H1 (cell line): ENCODE data around the gene SLX4IP. TPM values are rescaled to one million over a fixed set of nuclear protein-coding genes. Genes with fewer than 3 reads are reported as not detected.

Experiments
- CTCF ChIA-PET: fragments of 300-600 bp; sonication (Branson Sonifier 250); formaldehyde crosslinking; loops from one replicate; lab custom pipeline; 2021; ENCODE audit not compliant: partially characterized antibody; lab: Charles Lee
- POLR2A ChIA-PET: fragments of 300-600 bp; sonication (Branson Sonifier 250); formaldehyde crosslinking; loops from one replicate; lab custom pipeline; 2021; ENCODE audit warnings: inconsistent platforms; ENCODE audit not compliant: partially characterized antibody; lab: Charles Lee
- DNase-seq, 2 experiments: peaks; one replicate each; pipeline versions ENCODE4 v3.0.0 to v3.0.0-alpha.2; 2010 to 2022; ENCODE audit warnings: low spot score in 2 of 2, low read depth in 1 of 2, mixed read lengths in 1 of 2
- FAIRE-seq: peaks from 2 replicates; lab custom pipeline; 2011; peaks lifted over from hg19 to GRCh38; lab: Jason Lieb, UNC
- H2AFZ ChIP-seq: 2 replicates; pipeline ENCODE4 v1.8.1; 2012; ENCODE audit warnings: low read length, inconsistent platforms
- H2AK5ac ChIP-seq: 2 replicates; pipeline ENCODE4 v1.6.1; 2013; ENCODE audit warnings: low read depth, low read length
- H2BK120ac ChIP-seq: replicated peaks from 2 replicates; pipeline ENCODE3; 2013; ENCODE audit warnings: low read depth, low read length, inconsistent platforms
- H2BK12ac ChIP-seq: 2 replicates; pipeline ENCODE4 v1.6.1; 2013; ENCODE audit warnings: low read depth, low read length
- H2BK15ac ChIP-seq: 2 replicates; pipeline ENCODE4 v1.6.1; 2013; ENCODE audit warnings: low read length
- H2BK20ac ChIP-seq: 2 replicates; pipeline ENCODE4 v1.6.1; 2013; ENCODE audit warnings: low read length
- H2BK5ac ChIP-seq: 2 replicates; pipeline ENCODE4 v1.6.1; 2013; ENCODE audit warnings: low read depth, low read length
- H3K14ac ChIP-seq: 2 replicates; pipeline ENCODE4 v1.6.1; 2013; ENCODE audit warnings: inconsistent platforms; ENCODE audit not compliant: insufficient read length
- H3K18ac ChIP-seq: 2 replicates; pipeline ENCODE4 v1.6.1; 2013; ENCODE audit warnings: low read length; ENCODE audit errors: extremely low read depth
- H3K23ac ChIP-seq: 2 replicates; pipeline ENCODE4 v1.6.1; 2013; ENCODE audit warnings: inconsistent platforms; ENCODE audit not compliant: insufficient read length
- H3K23me2 ChIP-seq: 2 replicates; pipeline ENCODE4 v1.6.1; 2013; ENCODE audit warnings: low read depth, low read length
- H3K27ac ChIP-seq: 2 replicates; pipeline ENCODE4 v1.6.1; 2011; ENCODE audit warnings: low read depth, low read length, inconsistent platforms
- H3K27me3 ChIP-seq, 4 experiments: replicated peaks in 1 of 4; 1 replicate in 1 of 4; 2 replicates in 3 of 4; pipeline versions ENCODE4 v1.6.1 to v1.8.1; 2011 to 2013; ENCODE audit warnings: low read length in 3 of 4, mild to moderate bottlenecking in 3 of 4, inconsistent platforms in 2 of 4, mixed read lengths in 2 of 4, moderate library complexity in 1 of 4; ENCODE audit not compliant: control insufficient read depth in 3 of 4, insufficient read depth in 3 of 4; ENCODE audit errors: extremely low read depth in 1 of 4
- H3K36me3 ChIP-seq, 4 experiments: 2 replicates each; pipeline versions ENCODE4 v1.6.1 to v1.8.1; 2011 to 2013; ENCODE audit warnings: mild to moderate bottlenecking in 4 of 4, low read length in 3 of 4, moderate library complexity in 2 of 4, control low read depth in 1 of 4, inconsistent platforms in 1 of 4; ENCODE audit not compliant: insufficient read depth in 4 of 4, control insufficient read depth in 2 of 4
- H3K4ac ChIP-seq: replicated peaks from 2 replicates; pipeline ENCODE3; 2013; ENCODE audit warnings: low read length, low read depth, mixed read lengths, inconsistent platforms; ENCODE audit not compliant: insufficient read length
- H3K4me1 ChIP-seq, 4 experiments: replicated peaks in 1 of 4; 1 replicate in 1 of 4; 2 replicates in 3 of 4; pipeline versions ENCODE4 v1.6.1 to v1.8.1; 2011 to 2013; ENCODE audit warnings: low read length in 3 of 4, inconsistent platforms in 2 of 4, mixed read lengths in 1 of 4; ENCODE audit not compliant: insufficient read depth in 4 of 4, control insufficient read depth in 3 of 4
- H3K4me2 ChIP-seq, 2 experiments: 2 replicates each; pipeline versions ENCODE4 v1.6.1 to v1.8.1; 2011 to 2013; ENCODE audit warnings: low read depth in 2 of 2, low read length in 2 of 2, control low read depth in 1 of 2, inconsistent platforms in 1 of 2, mild to moderate bottlenecking in 1 of 2; ENCODE audit not compliant: insufficient read depth in 1 of 2
- H3K4me3 ChIP-seq, 4 experiments: fragments of 200-600, 300-600 bp in 1 of 4; sonication (generic), shearing (Covaris generic), sonication (Bioruptor Twin) in 1 of 4; 2 replicates each; pipeline versions ENCODE4 v1.5.1 to v1.8.1; 2011 to 2016; ENCODE audit warnings: low read length in 4 of 4, low read depth in 3 of 4, control low read depth in 2 of 4, inconsistent platforms in 2 of 4, mild to moderate bottlenecking in 2 of 4, mixed read lengths in 1 of 4, moderate library complexity in 1 of 4; ENCODE audit not compliant: insufficient read depth in 2 of 4; ENCODE audit errors: extremely low read depth in 1 of 4
- H3K56ac ChIP-seq: replicated peaks from 2 replicates; pipeline ENCODE3; 2013; ENCODE audit warnings: low read depth, mild to moderate bottlenecking, mixed read lengths, low read length, inconsistent platforms; ENCODE audit not compliant: insufficient read length
- H3K79me1 ChIP-seq: 2 replicates; pipeline ENCODE4 v1.6.1; 2013; ENCODE audit warnings: low read depth, low read length, control low read depth
- H3K79me2 ChIP-seq, 2 experiments: 2 replicates each; pipeline versions ENCODE4 v1.6.1 to v1.8.1; 2012 to 2013; ENCODE audit warnings: low read length in 2 of 2, mild to moderate bottlenecking in 2 of 2, inconsistent platforms in 1 of 2; ENCODE audit not compliant: insufficient read depth in 2 of 2, control insufficient read depth in 1 of 2
- H3K9ac ChIP-seq, 4 experiments: replicated peaks in 1 of 4; 1 replicate in 1 of 4; 2 replicates in 3 of 4; pipeline versions ENCODE4 v1.6.1 to v1.8.1; 2011 to 2013; ENCODE audit warnings: low read depth in 3 of 4, low read length in 3 of 4, control low read depth in 2 of 4, mild to moderate bottlenecking in 2 of 4, moderate library complexity in 2 of 4, inconsistent platforms in 1 of 4; ENCODE audit errors: extremely low read depth in 1 of 4
- H3K9me3 ChIP-seq, 2 experiments: 2 replicates each; pipeline versions ENCODE4 v1.6.1 to v1.8.1; 2012 to 2013; ENCODE audit warnings: mild to moderate bottlenecking in 2 of 2, moderate library complexity in 2 of 2, control low read depth in 1 of 2, inconsistent platforms in 1 of 2, low read depth in 1 of 2, low read length in 1 of 2, mixed read lengths in 1 of 2; ENCODE audit not compliant: insufficient read depth in 2 of 2
- H4K20me1 ChIP-seq, 2 experiments: replicated peaks in 1 of 2; 2 replicates each; pipeline versions ENCODE3 to v1.8.1; 2011 to 2013; ENCODE audit warnings: inconsistent platforms in 2 of 2, low read length in 2 of 2, mild to moderate bottlenecking in 1 of 2; ENCODE audit not compliant: insufficient read depth in 2 of 2, control insufficient read depth in 1 of 2
- H4K5ac ChIP-seq: 2 replicates; pipeline ENCODE4 v1.6.1; 2013; ENCODE audit warnings: low read length, low read depth, mixed read lengths, inconsistent platforms; ENCODE audit not compliant: insufficient read length
- H4K8ac ChIP-seq: 2 replicates; pipeline ENCODE4 v1.8.0; 2013; ENCODE audit warnings: mild to moderate bottlenecking, moderate library complexity, low read length, inconsistent platforms; ENCODE audit not compliant: insufficient read depth; ENCODE audit errors: extremely low read depth
- H4K91ac ChIP-seq: replicated peaks from 2 replicates; pipeline ENCODE3; 2013; ENCODE audit warnings: low read length, mixed read lengths, inconsistent platforms; ENCODE audit not compliant: insufficient read length
- RBBP5 ChIP-seq: IDR thresholded peaks from 2 replicates; pipeline ENCODE4 v1.7.1; 2012; ENCODE audit warnings: low read depth, mild to moderate bottlenecking, inconsistent platforms, low read length, moderate library complexity, borderline replicate concordance
- YY1 ChIP-seq: IDR thresholded peaks from 2 replicates; pipeline ENCODE4 v1.6.1; 2011; ENCODE audit warnings: low read depth, mild to moderate bottlenecking, low read length
- WGBS, 2 experiments: shearing (Covaris generic) in 1 of 2; methylation state at CpG; one replicate each; pipeline versions ENCODE4 v1.1.6 to v1.1.7; 2013 to 2015; ENCODE audit warnings: low lambda C conversion rate in 2 of 2, mixed read lengths in 2 of 2, inconsistent platforms in 1 of 2, low coverage in 1 of 2, missing lambda C conversion rate in 1 of 2; ENCODE audit not compliant: insufficient replicate concordance in 2 of 2, insufficient coverage in 1 of 2, insufficient read length in 1 of 2; ENCODE audit errors: extremely low coverage in 1 of 2, missing lambda C conversion rate in 1 of 2; 5-methylcytosine and 5-hydroxymethylcytosine counted together
- polyA plus RNA-seq, 7 experiments: library from polyadenylated mRNA; depleted of rRNA in 3 of 7; stranded (reverse) in 5 of 7; unstranded in 2 of 7; fragments of >200 nt in 5 of 7; fragments of 200-250 nt in 2 of 7; gene quantifications; 1 replicate in 5 of 7; 2 replicates in 1 of 7; 4 replicates in 1 of 7; pipeline versions ENCODE4 v1.2.1 to v1.2.3, GENCODE V29; 2011 to 2013; ENCODE audit warnings: missing spikeins in 2 of 7, mixed read lengths in 2 of 7
- total RNA-seq: library from RNA; stranded (reverse); fragmentation: NEBNext Ultra II Directional; extraction: Animal tissue kit (Norgen Biotek cat#: 25700); gene quantifications from 2 replicates; pipeline ENCODE4 v1.2.1, GENCODE V29; 2021

The SLX4IP gene
- total and polyA plus RNA-seq, 2 of the 8 experiments (the other 6 are each of a cell fraction or from before 2014, with no cell fraction given): 2.4 to 8.7 TPM

GRCh38 chr20:10445758-10446157 is 10.7 kb downstream of the SLX4IP start:
- WGBS, 2 experiments: 91% methylated on average over 4 of the region's 4 CpGs; no CpG with 5 or more reads in 1 of the 2 experiments
- H3K27ac ChIP-seq: no peak overlapping the region

More at GRCh38 chr20:10445758-10446157, 10.7 kb downstream of the SLX4IP start:
- no peak overlapping the region for H3K9ac ChIP-seq
- no peak overlapping the region for H3K14ac ChIP-seq
- H3K79me1 ChIP-seq: peaks cover 5% of the 10 kb centered on the region
- no peak overlapping the region for H2BK12ac ChIP-seq
- H4K91ac ChIP-seq: no peak overlapping the region
- H4K8ac ChIP-seq: no peak overlapping the region
- no peak overlapping the region for H3K4ac ChIP-seq
- no peak overlapping the region for H3K4me2 ChIP-seq
- no peak overlapping the region for H3K56ac ChIP-seq
- no peak overlapping the region for H3K18ac ChIP-seq
- H2BK120ac ChIP-seq: no peak overlapping the region
- ChIA-PET POLR2A (interaction anchor here (2.7 kb wide), 1 partner anchor 11 kb away, joined by 10 read pairs; the partner anchor contains the start of genes MKKS and SLX4IP), CTCF (interaction anchor here (0.7 to 1.5 kb wide), 2 partner anchors 19 to 322 kb away, joined by 3 read pairs; no protein-coding TSS in a partner anchor)
- H2AFZ ChIP-seq: no peak overlapping the region
- H4K20me1 ChIP-seq: peaks cover 0 to 3% of the 10 kb centered on the region in 2 experiments
- H3K36me3 ChIP-seq: no peaks in the 10 kb centered on the region
- H3K9me3 ChIP-seq: no peaks in the 10 kb centered on the region
- no peaks in the 10 kb centered on the region for H3K27me3 ChIP-seq
- no peak overlapping the region for H2BK20ac ChIP-seq
- DNase-seq: no peak
- H3K4me1 ChIP-seq: peaks cover 0 to 5% (median 2%) of the 10 kb centered on the region in 4 experiments; a peak in 2 of 7 replicates
- no peaks in the 10 kb centered on the region for H3K23me2 ChIP-seq
- H4K5ac ChIP-seq: no peak overlapping the region
- TF ChIP-seq YY1 (no peak), RBBP5 (no peak)
- H3K4me3 ChIP-seq: no peak overlapping the region
- no peak overlapping the region for H3K23ac ChIP-seq
- no peak overlapping the region for H2BK5ac ChIP-seq
- no peak overlapping the region for H2AK5ac ChIP-seq
- H2BK15ac ChIP-seq: no peak overlapping the region
- peaks cover 0 to 29% of the 10 kb centered on the region in 2 experiments; a peak in 3 of 4 replicates for H3K79me2 ChIP-seq
- FAIRE-seq: no peak
